NCI-H82 treated with DMSO at 0.1 percent for 48 hours (cell line): ENCODE measurements around the gene TMEM132D.

Experiments used
- DNase-seq: peaks from one replicate; lab custom pipeline; 2025; ENCODE audit not compliant: unreplicated experiment; lab: John Stamatoyannopoulos, UW

The TMEM132D gene

GRCh38 chr12:129873833-129874208 lies 30.0 kb downstream of the TMEM132D start:
- no peak for DNase-seq

GRCh38 chr12:129873111-129873832 lies 30.6 kb downstream of the TMEM132D start:
- DNase-seq, result no peak

GRCh38 chr12:129871991-129872972 lies 31.5 kb downstream of the TMEM132D start:
- peak; percentile 8 for DNase-seq

- no peak for DNase-seq
Observed at GRCh38 chr12:129870796-129871195, 33.0 kb downstream of the TMEM132D start.

GRCh38 chr12:129870136-129870535 lies 33.7 kb downstream of the TMEM132D start:
- DNase-seq, result no peak

- no peak for DNase-seq
Observed at GRCh38 chr12:129868575-129868974, 35.2 kb downstream of the TMEM132D start.

GRCh38 chr12:129863938-129864337 lies 39.9 kb downstream of the TMEM132D start:
- no peak for DNase-seq

GRCh38 chr12:129862561-129863175 lies 41.2 kb downstream of the TMEM132D start:
- no peak for DNase-seq

GRCh38 chr12:129861951-129862350 lies 41.9 kb downstream of the TMEM132D start:
- DNase-seq, result no peak

- no peak for DNase-seq
Observed at GRCh38 chr12:129854591-129854990, 49.2 kb downstream of the TMEM132D start.

GRCh38 chr12:129851296-129851695 lies 52.5 kb downstream of the TMEM132D start:
- no peak for DNase-seq

GRCh38 chr12:129848876-129849275 lies 54.9 kb downstream of the TMEM132D start:
- no peak for DNase-seq

GRCh38 chr12:129847063-129847462 lies 56.8 kb downstream of the TMEM132D start:
- no peak for DNase-seq

GRCh38 chr12:129844662-129845220 lies 59.1 kb downstream of the TMEM132D start:
- no peak for DNase-seq

GRCh38 chr12:129841251-129841650 lies 62.6 kb downstream of the TMEM132D start:
- no peak for DNase-seq

GRCh38 chr12:129840145-129840884 lies 63.5 kb downstream of the TMEM132D start:
- no peak for DNase-seq

- no peak for DNase-seq
Observed at GRCh38 chr12:129839679-129840078, 64.1 kb downstream of the TMEM132D start.

GRCh38 chr12:129831294-129831693 lies 72.5 kb downstream of the TMEM132D start:
- no peak for DNase-seq

GRCh38 chr12:129830796-129831195 lies 73.0 kb downstream of the TMEM132D start:
- no peak for DNase-seq

- DNase-seq, result no peak
Observed at GRCh38 chr12:129827866-129828384, 75.9 kb downstream of the TMEM132D start.
